Thymus (tissue), 11 donors: ENCODE measurements around the gene IMMP2L. TPM values are rescaled to one million over a fixed set of nuclear protein-coding genes. Genes with fewer than 3 reads are reported as not detected.
"Not testable (repeated sequence)": the region's sequence is repeated elsewhere in the genome, so short reads cannot be mapped to it uniquely, and the experiment has no call there.

Experiments
- DNase-seq, 9 donors: peaks; one replicate each; pipeline ENCODE4 v3.0.0-alpha.2; 2013; ENCODE audit warnings: low spot score in 9 of 9, low read depth in 6 of 9, missing footprints in 1 of 9
- H3K27ac ChIP-seq, 2 donors: one replicate each; pipeline ENCODE4 v1.5.1; 2013; ENCODE audit warnings: control low read depth in 1 of 2, low read depth in 1 of 2, low read length in 1 of 2, mild to moderate bottlenecking in 1 of 2, moderate library complexity in 1 of 2
- H3K27me3 ChIP-seq, 2 donors: one replicate each; pipeline ENCODE4 v1.5.1; 2013; ENCODE audit warnings: low read length in 1 of 2; ENCODE audit not compliant: control insufficient read depth in 2 of 2, insufficient read depth in 1 of 2
- H3K36me3 ChIP-seq, 2 donors: one replicate each; pipeline ENCODE4 v1.5.1; 2013; ENCODE audit warnings: low read length in 1 of 2, mild to moderate bottlenecking in 1 of 2, moderate library complexity in 1 of 2; ENCODE audit not compliant: control insufficient read depth in 2 of 2, insufficient read depth in 2 of 2
- H3K4me1 ChIP-seq, 2 donors: one replicate each; pipeline ENCODE4 v1.5.1; 2013; ENCODE audit warnings: low read length in 2 of 2; ENCODE audit not compliant: control insufficient read depth in 2 of 2, insufficient read depth in 2 of 2
- H3K4me3 ChIP-seq, 2 donors: one replicate each; pipeline ENCODE4 v1.5.1; 2013; ENCODE audit warnings: low read length in 2 of 2, control low read depth in 1 of 2, mild to moderate bottlenecking in 1 of 2
- H3K9me3 ChIP-seq, 2 donors: one replicate each; pipeline ENCODE4 v1.5.1; 2013; ENCODE audit warnings: low read length in 1 of 2, mild to moderate bottlenecking in 1 of 2; ENCODE audit not compliant: control insufficient read depth in 2 of 2, insufficient read depth in 1 of 2
- WGBS: extraction: QIAGEN DNeasy Blood & Tissue Kit; methylation state at CpG from one replicate; pipeline ENCODE4 v1.1.7; 2013; 5-methylcytosine and 5-hydroxymethylcytosine counted together
- polyA plus RNA-seq: library from polyadenylated mRNA; stranded (reverse); fragments of 200-250 nt; gene quantifications from one replicate; pipeline ENCODE4 v1.2.3, GENCODE V29; 2013
- total RNA-seq: library from RNA; stranded (reverse); fragments of 120-200 nt; gene quantifications from one replicate; pipeline ENCODE4 v1.2.4, GENCODE V29; 2013
- donor health status: healthy.

IMMP2L gene
- total and polyA plus RNA-seq, 2 donors = 11.0 to 12.8 TPM

- Histone ChIP-seq H3K27me3 (no peaks in the 10 kb centered on the region), H3K4me3 (no peak overlapping the region), H3K9me3 (no peaks in the 10 kb centered on the region), H3K4me1 (no peaks in the 10 kb centered on the region), H3K27ac (no peak overlapping the region), H3K36me3 (no peaks in the 10 kb centered on the region)
- no peak for DNase-seq
- 98% methylated on average over 4 of the region's 4 CpGs for WGBS
Observed at GRCh38 chr7:111294494-111294893, 267.8 kb downstream of the IMMP2L start.

- Histone ChIP-seq H3K27me3 (no peaks in the 10 kb centered on the region), H3K4me3 (no peak overlapping the region), H3K36me3 (no peaks in the 10 kb centered on the region), H3K27ac (no peak overlapping the region), H3K9me3 (no peaks in the 10 kb centered on the region), H3K4me1 (no peaks in the 10 kb centered on the region)
- no peak for DNase-seq
- WGBS = 92% methylated on average over 1 of the region's 1 CpG
Observed at GRCh38 chr7:111292026-111292470, 270.2 kb downstream of the IMMP2L start.

- Histone ChIP-seq H3K4me1 (no peaks in the 10 kb centered on the region), H3K27me3 (no peaks in the 10 kb centered on the region), H3K36me3 (no peaks in the 10 kb centered on the region), H3K27ac (no peak overlapping the region), H3K9me3 (no peaks in the 10 kb centered on the region), H3K4me3 (no peak overlapping the region)
- DNase-seq = no peak
- WGBS = 91% methylated on average over 1 of the region's 1 CpG
Observed at GRCh38 chr7:111290982-111291381, 271.3 kb downstream of the IMMP2L start.

GRCh38 chr7:111290419-111290818 lies 271.9 kb downstream of the IMMP2L start:
- 96% methylated on average over 1 of the region's 1 CpG for WGBS
- Histone ChIP-seq H3K27ac (no peak overlapping the region), H3K36me3 (no peaks in the 10 kb centered on the region), H3K4me3 (no peak overlapping the region), H3K9me3 (no peaks in the 10 kb centered on the region), H3K4me1 (no peaks in the 10 kb centered on the region), H3K27me3 (no peaks in the 10 kb centered on the region)
- DNase-seq = no peak

- DNase-seq, H3K4me3 ChIP-seq, H3K4me1 ChIP-seq, H3K27ac ChIP-seq, H3K36me3 ChIP-seq, H3K9me3 ChIP-seq, H3K27me3 ChIP-seq: not testable (repeated sequence)
- 83% methylated on average over 3 of the region's 3 CpGs for WGBS
Observed at GRCh38 chr7:111288441-111288840, 273.9 kb downstream of the IMMP2L start.

GRCh38 chr7:111282626-111283025 lies 279.7 kb downstream of the IMMP2L start:
- H3K4me3 ChIP-seq = no peak overlapping the region
- no peaks in the 10 kb centered on the region for H3K9me3 ChIP-seq
- H3K27me3 ChIP-seq = no peaks in the 10 kb centered on the region
- no peak overlapping the region for H3K27ac ChIP-seq
- over 99% methylated on average over 2 of the region's 2 CpGs for WGBS
- no peaks in the 10 kb centered on the region for H3K4me1 ChIP-seq
- H3K36me3 ChIP-seq = no peaks in the 10 kb centered on the region
- DNase-seq = no peak

- no peak for DNase-seq
- WGBS = 97% methylated on average over 5 of the region's 5 CpGs
- Histone ChIP-seq H3K27ac (no peak overlapping the region), H3K4me1 (no peaks in the 10 kb centered on the region), H3K4me3 (no peak overlapping the region), H3K27me3 (no peaks in the 10 kb centered on the region), H3K9me3 (no peaks in the 10 kb centered on the region), H3K36me3 (no peaks in the 10 kb centered on the region)
Observed at GRCh38 chr7:111274857-111275256, 287.4 kb downstream of the IMMP2L start.

GRCh38 chr7:111272092-111272491 lies 290.2 kb downstream of the IMMP2L start:
- no peaks in the 10 kb centered on the region for H3K9me3 ChIP-seq
- DNase-seq = no peak
- H3K36me3 ChIP-seq = no peaks in the 10 kb centered on the region
- no peak overlapping the region for H3K27ac ChIP-seq
- H3K4me3 ChIP-seq = no peak overlapping the region
- H3K27me3 ChIP-seq = no peaks in the 10 kb centered on the region
- no peaks in the 10 kb centered on the region for H3K4me1 ChIP-seq

GRCh38 chr7:111270794-111271193 lies 291.5 kb downstream of the IMMP2L start:
- not testable (repeated sequence) for H3K9me3 ChIP-seq, H3K27me3 ChIP-seq, H3K4me3 ChIP-seq, DNase-seq, H3K4me1 ChIP-seq, H3K27ac ChIP-seq, H3K36me3 ChIP-seq
- 96% methylated on average over 2 of the region's 2 CpGs for WGBS

GRCh38 chr7:111268941-111269340 lies 293.4 kb downstream of the IMMP2L start:
- Histone ChIP-seq H3K9me3 (no peaks in the 10 kb centered on the region), H3K27ac (no peak overlapping the region), H3K27me3 (no peaks in the 10 kb centered on the region), H3K4me1 (no peaks in the 10 kb centered on the region), H3K36me3 (no peaks in the 10 kb centered on the region), H3K4me3 (no peak overlapping the region)
- no peak for DNase-seq
- 94% methylated on average over 1 of the region's 1 CpG for WGBS
